NT2/D1 (cell line): ENCODE measurements around the gene IFT25.
A peak's percentile ranks its signal among the peaks of the same experiment; 100 is the strongest.
"Not testable (repeated sequence)": the region's sequence is repeated elsewhere in the genome, so short reads cannot be mapped to it uniquely, and the experiment has no call there.

Experiments used
- DNase-seq: peaks from one replicate; pipeline ENCODE4 v3.0.0-alpha.2; 2011; ENCODE audit warnings: low read depth, low spot score
- H3K27me3 ChIP-seq: 2 replicates; pipeline ENCODE4 v1.6.0; 2011; ENCODE audit warnings: mild to moderate bottlenecking; ENCODE audit not compliant: insufficient read length, insufficient read depth
- H3K36me3 ChIP-seq: 2 replicates; pipeline ENCODE4 v1.6.1; 2011; ENCODE audit warnings: mild to moderate bottlenecking, low read length, mixed read lengths; ENCODE audit not compliant: insufficient read depth, insufficient read length
- H3K4me1 ChIP-seq: 2 replicates; pipeline ENCODE4 v1.5.1; 2011; ENCODE audit not compliant: insufficient read depth, insufficient read length
- H3K4me3 ChIP-seq: 2 replicates; pipeline ENCODE4 v1.5.1; 2011; ENCODE audit warnings: low read depth; ENCODE audit not compliant: insufficient read length
- H3K9ac ChIP-seq: 2 replicates; pipeline ENCODE4 v1.6.0; 2011; ENCODE audit warnings: low read depth; ENCODE audit not compliant: insufficient read length
- H3K9me3 ChIP-seq: 2 replicates; pipeline ENCODE4 v1.5.1; 2011; ENCODE audit warnings: mild to moderate bottlenecking, low read length; ENCODE audit not compliant: insufficient read depth
- SUZ12 ChIP-seq: IDR thresholded peaks from 2 replicates; pipeline ENCODE4 v1.6.1; 2011; ENCODE audit not compliant: insufficient read length, insufficient read depth; ENCODE audit errors: extremely low read depth
- YY1 ChIP-seq: IDR thresholded peaks from 2 replicates; pipeline ENCODE4 v1.6.1; 2011; ENCODE audit not compliant: insufficient read length, insufficient read depth
- ZNF274 ChIP-seq: IDR thresholded peaks from 2 replicates; pipeline ENCODE4 v1.6.1; 2011; ENCODE audit warnings: mild to moderate bottlenecking, low read depth, low read length

IFT25 gene

DNA sequence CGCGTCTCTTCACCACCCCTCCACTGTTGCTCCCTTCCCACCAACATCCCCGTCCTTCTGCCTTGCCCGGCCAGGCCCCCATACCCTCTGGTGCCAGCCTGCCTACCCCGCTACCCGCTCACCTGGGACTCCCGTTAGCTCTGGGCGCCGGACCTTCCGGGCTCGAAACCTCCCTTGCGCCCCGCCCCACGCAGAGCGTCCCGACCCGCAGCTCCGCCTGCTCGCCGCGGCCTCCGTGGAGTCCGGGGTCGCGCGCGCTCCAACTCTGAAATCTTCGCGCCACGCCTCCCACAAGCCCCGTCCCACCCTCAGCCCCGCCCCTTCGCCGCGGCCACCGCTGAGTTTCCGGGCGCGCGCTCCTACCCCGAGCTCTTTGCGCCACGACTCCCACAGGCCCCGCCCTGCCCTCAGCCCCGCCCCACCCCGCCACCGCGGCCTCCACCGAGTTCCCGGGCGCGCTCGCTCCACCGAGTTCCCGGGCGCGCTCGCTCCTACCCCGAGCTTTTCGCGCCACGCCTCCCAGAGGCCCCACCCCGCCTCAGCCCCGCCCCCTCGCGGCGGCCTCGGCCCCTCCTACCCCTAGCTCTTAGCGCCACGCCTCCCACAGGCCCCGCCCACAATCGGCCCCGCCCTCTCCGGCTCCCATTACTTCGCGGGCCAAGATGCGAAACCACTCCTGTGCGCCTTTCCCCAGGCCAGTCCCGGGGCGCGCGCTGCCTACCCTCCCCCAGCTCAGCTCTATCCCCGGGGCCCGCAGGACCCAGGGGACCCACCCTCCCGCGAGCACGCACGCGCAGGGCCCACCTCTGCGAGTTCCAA, at the start of gene IFT25:
IFT25 (minus strand) TSS at position 267 of the 819 bp plus-strand sequence. CDS start 5,617 bp downstream, outside the sequence.
- no peaks in the 10 kb centered on the region for H3K27me3 ChIP-seq
- peak; percentile 95 for DNase-seq

DNA sequence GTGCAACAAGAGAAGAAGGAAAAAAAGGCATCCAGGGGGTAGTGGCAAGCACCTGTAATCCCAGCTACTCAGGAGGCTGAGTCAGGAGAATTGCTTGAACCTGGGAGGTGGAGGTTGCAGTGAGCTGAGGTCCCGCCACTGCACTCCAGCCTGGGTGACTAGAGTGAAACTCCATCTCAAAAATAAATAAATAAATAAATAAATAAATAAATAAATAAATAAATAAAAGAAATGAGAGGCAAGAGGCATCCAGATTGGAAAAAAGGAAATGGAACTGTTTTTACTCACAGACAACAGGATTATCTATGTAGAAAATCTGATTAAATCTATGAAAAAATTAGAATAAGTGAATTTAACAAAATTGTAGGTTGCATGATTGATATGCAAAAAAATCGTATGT, 49.0 kb upstream of the IFT25 start:
- not testable (repeated sequence) for H3K9ac ChIP-seq, H3K4me1 ChIP-seq, H3K36me3 ChIP-seq, DNase-seq, H3K27me3 ChIP-seq, H3K4me3 ChIP-seq
- peaks cover 17% of the 10 kb centered on the region; the same call in 1 of the 2 replicates for H3K9me3 ChIP-seq

More for the DNA sequence above, at the start of gene IFT25:
- Histone ChIP-seq H3K36me3 (peaks cover 28% of the 10 kb centered on the region), H3K9me3 (no peaks in the 10 kb centered on the region), H3K4me3 (peak within 1 kb of the TSS; percentile 88), H3K4me1 (no peaks in the 10 kb centered on the region), H3K9ac (peak within 1 kb of the TSS; percentile 84)
- TF ChIP-seq YY1 (no peak), ZNF274 (no peak), SUZ12 (no peak)

DNA sequence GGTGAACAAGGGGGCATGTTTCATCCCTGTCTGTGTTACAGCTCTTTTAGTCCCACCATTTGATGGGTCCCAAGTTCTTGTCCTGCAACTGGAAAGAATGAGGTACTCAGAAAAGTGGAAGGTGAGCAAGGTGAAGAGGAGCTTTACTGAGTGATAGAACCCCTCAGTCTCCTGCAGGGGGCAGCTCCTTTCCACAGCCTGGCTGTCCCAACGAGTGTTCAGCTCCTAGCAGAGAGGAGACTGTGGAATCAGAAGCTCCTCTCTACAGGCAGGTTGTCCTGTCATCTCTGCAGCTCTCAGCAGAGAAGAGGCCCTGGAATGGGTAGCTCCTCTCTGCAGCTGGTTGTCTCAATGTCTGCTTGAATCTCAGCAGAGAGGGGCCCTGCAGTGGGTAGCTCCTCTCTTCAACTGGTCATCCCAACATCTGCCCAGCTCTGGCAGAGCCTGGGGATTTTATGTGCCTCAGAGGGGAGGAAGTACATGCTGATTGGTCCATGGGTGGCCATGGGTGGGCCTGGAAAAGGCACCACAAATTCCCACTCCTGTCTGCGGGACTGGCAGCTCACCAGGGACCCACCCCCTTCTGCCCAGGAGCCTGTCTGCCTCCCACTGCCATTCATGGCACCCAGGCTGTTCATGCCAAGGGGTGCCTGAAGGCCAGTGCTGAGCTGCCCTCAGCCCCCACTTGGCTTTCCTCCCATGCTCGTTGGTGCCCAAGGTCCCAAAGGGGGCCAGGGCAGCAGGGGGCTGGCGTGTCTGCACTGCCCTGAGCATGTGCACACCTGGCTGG, 46.8 kb upstream of the IFT25 start:
- Histone ChIP-seq H3K36me3 (no peaks in the 10 kb centered on the region), H3K9ac (no peak overlapping the region), H3K9me3 (peaks cover 17% of the 10 kb centered on the region; the same call in 1 of the 2 replicates), H3K27me3 (no peaks in the 10 kb centered on the region), H3K4me1 (no peaks in the 10 kb centered on the region), H3K4me3 (no peak overlapping the region)
- TF ChIP-seq YY1 = no peak
- no peak for TF ChIP-seq SUZ12
- TF ChIP-seq ZNF274 = no peak
- DNase-seq = no peak

DNA sequence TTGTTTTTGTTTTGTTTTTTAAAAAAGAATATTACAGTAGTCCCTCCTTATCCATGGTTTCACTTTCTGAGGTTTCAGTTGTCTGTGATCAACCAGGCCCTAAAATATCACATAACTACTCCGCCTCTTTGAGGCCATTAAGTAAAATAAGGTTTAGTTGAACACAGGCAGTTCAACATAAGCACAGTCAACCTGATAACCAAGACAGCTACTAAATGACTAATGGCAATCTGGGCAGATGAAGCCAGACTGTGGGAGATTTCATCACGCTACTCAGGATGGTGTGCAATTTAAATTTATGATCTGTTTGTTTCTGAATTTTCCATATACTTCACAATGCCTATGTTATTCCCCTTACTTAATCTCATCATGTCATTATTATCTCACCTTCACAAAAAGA, 42.4 kb upstream of the IFT25 start:
- Histone ChIP-seq H3K9me3 (peaks cover 15% of the 10 kb centered on the region; the same call in 1 of the 2 replicates), H3K27me3 (no peaks in the 10 kb centered on the region), H3K4me1 (no peaks in the 10 kb centered on the region), H3K4me3 (no peak overlapping the region), H3K36me3 (no peaks in the 10 kb centered on the region), H3K9ac (no peak overlapping the region)
- DNase-seq = no peak
- TF ChIP-seq YY1 (no peak), ZNF274 (no peak), SUZ12 (no peak)

DNA sequence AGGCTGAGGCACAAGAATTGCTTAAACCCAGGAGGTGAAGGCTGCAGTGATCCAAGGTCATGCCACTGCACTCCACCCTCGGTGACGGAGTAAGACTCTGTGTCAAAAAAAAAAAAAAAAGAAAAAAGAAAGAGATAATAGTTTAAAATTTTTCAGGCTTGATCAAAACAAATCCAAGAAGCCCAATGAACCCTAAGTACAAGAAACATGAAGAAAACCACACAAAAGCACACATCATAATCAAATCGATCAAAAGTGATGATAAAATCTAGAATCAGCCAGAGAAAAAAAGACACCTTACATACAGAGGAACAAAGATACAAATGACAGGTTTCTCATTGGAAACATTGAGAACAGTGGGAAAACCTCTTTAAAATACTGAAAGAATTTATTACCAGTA, 41.0 kb upstream of the IFT25 start:
- Histone ChIP-seq H3K36me3 (no peaks in the 10 kb centered on the region), H3K4me1 (peaks cover under 1% of the 10 kb centered on the region), H3K4me3 (no peak overlapping the region), H3K9me3 (peaks cover under 1% of the 10 kb centered on the region; the same call in 1 of the 2 replicates), H3K9ac (no peak overlapping the region), H3K27me3 (no peaks in the 10 kb centered on the region)
- TF ChIP-seq YY1 (no peak), ZNF274 (no peak), SUZ12 (no peak)
- DNase-seq = no peak

DNA sequence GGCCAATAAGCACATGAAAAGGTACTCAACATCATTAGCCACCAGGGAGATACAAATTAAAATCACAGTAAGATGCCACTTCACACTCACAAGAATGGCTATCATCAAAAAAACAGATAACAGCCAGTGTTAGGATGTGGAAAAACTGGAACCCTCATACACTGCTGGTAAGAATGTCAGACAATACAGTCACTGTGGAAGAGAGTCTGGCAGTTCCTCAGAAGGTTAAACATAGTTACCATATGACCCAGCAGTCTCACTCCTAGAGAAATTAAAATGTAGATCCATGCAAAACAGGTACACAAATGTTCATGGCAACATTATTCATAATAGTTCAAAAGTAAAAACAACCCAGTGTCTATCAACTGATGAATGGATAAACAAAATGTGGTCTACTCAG, 39.2 kb upstream of the IFT25 start:
- H3K4me3 ChIP-seq = no peak overlapping the region
- H3K9ac ChIP-seq = no peak overlapping the region
- H3K4me1 ChIP-seq = peaks cover 8% of the 10 kb centered on the region
- H3K27me3 ChIP-seq = no peaks in the 10 kb centered on the region
- no peaks in the 10 kb centered on the region for H3K9me3 ChIP-seq
- TF ChIP-seq SUZ12 = no peak
- no peak for TF ChIP-seq ZNF274
- no peak for TF ChIP-seq YY1
- H3K36me3 ChIP-seq = no peaks in the 10 kb centered on the region
- no peak for DNase-seq

DNA sequence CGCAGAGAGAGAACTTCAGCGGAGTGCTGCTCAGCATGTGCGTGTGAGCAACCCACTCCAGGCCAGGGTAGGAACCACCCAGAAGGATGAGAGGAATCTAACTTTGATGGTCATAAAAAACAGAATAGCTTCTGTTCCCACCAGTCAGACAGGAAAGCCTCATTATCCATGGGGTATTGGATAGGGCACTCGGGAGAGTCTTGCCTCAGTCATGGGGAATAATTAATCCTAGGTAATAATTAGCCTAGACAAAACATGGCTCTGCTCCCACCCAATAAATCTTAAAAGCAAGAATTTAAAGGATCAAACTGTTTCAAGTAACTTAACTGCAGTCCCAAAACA, 37.2 kb upstream of the IFT25 start:
- no peaks in the 10 kb centered on the region for H3K9me3 ChIP-seq
- no peak overlapping the region for H3K9ac ChIP-seq

More for the DNA sequence above, 37.2 kb upstream of the IFT25 start:
- Histone ChIP-seq H3K4me1 (peaks cover 10% of the 10 kb centered on the region), H3K27me3 (no peaks in the 10 kb centered on the region), H3K36me3 (no peaks in the 10 kb centered on the region), H3K4me3 (peak overlapping the region; percentile 1)
- TF ChIP-seq ZNF274 (no peak), YY1 (no peak), SUZ12 (no peak)
- no peak for DNase-seq
